ENCODE results near the gene EVA1A.

The EVA1A gene, protein sequence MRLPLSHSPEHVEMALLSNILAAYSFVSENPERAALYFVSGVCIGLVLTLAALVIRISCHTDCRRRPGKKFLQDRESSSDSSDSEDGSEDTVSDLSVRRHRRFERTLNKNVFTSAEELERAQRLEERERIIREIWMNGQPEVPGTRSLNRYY

GRCh38 chr2:75560768-75561565 lies at the start of gene EVA1A:
Gene EVA1A, minus strand, starts transcription at chr2:75560939. Its CDS starts 42,799 bp downstream, at chr2:75518140.
- peak; percentile 63 for DNase-seq (ENCODE audit: low spot score)

- no peak for DNase-seq (ENCODE audit: low spot score)
Measured at GRCh38 chr2:75609937-75610508, 49.3 kb upstream of the EVA1A start.

DNA sequence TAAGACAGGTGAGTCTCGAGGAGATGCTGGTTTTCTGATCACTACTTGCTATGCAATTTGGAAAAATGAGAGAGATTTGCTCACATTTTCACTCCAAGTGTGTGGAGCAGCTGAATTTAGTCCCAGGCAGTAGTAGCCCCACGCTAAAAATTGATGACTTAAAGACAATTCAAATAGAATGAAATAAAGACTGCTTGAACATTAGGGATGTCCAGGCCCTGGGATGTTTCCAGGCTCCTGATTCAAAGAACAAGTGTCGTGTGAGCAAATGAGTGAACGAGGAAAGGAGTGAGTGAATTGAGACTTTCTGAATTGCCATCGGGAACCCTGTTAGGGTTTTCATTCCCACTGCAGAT lies 48.6 kb upstream of the EVA1A start:
- no peak for DNase-seq (ENCODE audit: low spot score)

GRCh38 chr2:75608684-75609333 lies 48.1 kb upstream of the EVA1A start:
- DNase-seq (ENCODE audit: low spot score), result peak; percentile 62

DNA sequence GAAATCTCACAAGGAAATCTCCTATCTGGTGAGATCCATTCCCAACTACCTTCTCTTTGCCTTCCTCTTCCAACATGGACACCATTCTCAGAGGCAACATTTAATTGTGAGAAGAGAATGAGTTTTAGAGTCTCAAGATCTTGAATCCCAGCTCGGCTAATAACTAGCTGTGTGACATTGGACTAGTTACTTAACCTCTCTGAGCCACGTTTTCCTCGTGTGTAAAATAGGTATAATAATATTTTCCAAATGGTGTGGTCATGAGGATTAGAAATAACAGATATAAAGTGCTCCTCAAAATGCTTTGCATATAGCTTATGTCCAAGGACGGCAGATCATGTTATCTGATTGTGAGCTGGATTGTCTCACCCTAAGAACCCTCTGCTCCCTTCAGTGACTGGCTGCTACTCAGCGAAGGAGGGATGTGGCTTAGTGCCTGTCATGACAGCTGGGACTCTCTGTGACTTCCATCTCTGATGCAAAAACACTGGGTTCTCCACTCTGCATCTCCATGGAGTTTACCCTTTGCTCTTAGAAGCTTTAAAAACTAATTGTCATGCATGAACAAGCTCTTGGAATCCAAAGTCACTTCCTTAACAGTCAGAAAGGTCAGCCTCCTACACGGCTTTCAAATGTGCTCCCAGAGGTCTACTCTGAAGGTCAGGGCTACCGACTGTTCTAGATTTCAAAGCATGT lies 47.4 kb upstream of the EVA1A start:
- peak; percentile 32 for DNase-seq (ENCODE audit: low spot score)

GRCh38 chr2:75607400-75607798 lies 46.7 kb upstream of the EVA1A start:
- DNase-seq (ENCODE audit: low spot score), result no peak

- no peak for DNase-seq (ENCODE audit: low spot score)
Measured at GRCh38 chr2:75606761-75607399, 46.1 kb upstream of the EVA1A start.

- DNase-seq (ENCODE audit: low spot score), result peak; percentile 51
Measured at GRCh38 chr2:75605770-75606529, 45.2 kb upstream of the EVA1A start.

- DNase-seq (ENCODE audit: low spot score), result no peak
Measured at GRCh38 chr2:75604484-75604883, 43.7 kb upstream of the EVA1A start.

- DNase-seq (ENCODE audit: low spot score), result no peak
Measured at GRCh38 chr2:75603477-75603876, 42.7 kb upstream of the EVA1A start.

- DNase-seq (ENCODE audit: low spot score), result no peak
Measured at GRCh38 chr2:75602724-75603342, 42.1 kb upstream of the EVA1A start.

DNA sequence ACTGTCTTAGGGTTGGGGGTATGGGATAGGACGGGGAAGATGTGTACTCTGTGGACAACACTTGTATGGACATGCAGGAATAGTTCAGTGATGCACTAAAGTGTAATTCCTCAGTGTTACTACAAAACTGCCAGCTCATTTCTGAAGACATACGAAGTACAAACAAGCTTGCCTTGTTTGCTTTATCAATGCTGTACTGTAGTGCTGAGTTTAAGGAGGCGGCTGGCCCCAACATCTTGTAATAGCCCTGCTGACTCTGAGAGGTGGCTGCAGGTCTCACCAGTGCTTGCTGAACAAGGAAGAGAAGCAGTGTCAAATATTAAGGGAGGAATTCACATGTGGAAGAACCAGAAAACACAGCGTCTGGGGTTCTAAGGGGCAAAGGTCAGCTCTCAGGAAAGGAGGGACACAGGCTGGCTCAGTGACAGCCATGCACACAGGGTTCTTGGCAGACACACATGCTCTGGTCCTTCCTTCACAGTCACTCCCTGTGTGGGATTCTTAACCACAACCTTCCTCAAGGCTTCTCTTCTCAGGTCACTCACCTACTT lies 39.8 kb upstream of the EVA1A start:
- no peak for DNase-seq (ENCODE audit: low spot score)

- DNase-seq (ENCODE audit: low spot score), result no peak
Measured at GRCh38 chr2:75598589-75599155, 37.9 kb upstream of the EVA1A start.

DNA sequence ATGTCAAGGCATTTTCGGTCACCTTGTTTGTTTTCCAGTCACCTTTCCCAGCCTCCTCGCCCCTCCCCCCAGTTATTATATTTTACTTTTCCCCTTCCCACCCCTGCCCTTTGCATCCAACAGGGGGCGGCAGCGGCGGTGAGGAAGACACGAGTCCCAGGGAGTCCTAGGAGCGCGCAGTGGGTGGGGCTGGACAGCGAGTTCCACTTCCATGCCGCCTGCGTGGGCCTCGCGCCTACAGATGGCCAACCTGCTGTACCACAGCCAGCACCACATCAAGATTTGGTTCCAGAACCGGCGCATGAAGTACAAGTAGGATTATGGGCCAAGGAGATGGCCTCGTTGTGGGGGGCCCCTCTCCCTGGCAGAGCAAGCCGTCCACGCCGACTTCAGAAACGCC lies 37.2 kb upstream of the EVA1A start:
- DNase-seq (ENCODE audit: low spot score), result no peak

DNA sequence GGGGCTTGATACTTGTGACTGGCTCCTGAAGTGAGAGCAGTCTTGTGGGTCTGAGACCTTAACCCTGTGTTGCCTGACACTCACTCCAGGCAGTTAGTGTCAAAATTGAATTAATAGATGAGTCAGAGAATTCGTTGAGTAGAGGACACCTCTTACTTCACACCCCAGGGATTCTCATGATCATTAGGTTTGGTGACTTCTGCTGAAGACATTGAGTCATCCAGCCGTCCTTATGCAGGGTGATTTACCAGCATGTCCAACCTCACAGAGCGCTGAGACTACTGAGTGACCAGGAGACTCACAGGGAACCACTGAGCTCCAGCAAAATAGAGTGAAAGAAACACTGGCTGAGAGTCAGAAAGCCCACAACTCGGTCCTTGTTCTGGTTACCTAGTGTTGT lies 36.0 kb upstream of the EVA1A start:
- no peak for DNase-seq (ENCODE audit: low spot score)

DNA sequence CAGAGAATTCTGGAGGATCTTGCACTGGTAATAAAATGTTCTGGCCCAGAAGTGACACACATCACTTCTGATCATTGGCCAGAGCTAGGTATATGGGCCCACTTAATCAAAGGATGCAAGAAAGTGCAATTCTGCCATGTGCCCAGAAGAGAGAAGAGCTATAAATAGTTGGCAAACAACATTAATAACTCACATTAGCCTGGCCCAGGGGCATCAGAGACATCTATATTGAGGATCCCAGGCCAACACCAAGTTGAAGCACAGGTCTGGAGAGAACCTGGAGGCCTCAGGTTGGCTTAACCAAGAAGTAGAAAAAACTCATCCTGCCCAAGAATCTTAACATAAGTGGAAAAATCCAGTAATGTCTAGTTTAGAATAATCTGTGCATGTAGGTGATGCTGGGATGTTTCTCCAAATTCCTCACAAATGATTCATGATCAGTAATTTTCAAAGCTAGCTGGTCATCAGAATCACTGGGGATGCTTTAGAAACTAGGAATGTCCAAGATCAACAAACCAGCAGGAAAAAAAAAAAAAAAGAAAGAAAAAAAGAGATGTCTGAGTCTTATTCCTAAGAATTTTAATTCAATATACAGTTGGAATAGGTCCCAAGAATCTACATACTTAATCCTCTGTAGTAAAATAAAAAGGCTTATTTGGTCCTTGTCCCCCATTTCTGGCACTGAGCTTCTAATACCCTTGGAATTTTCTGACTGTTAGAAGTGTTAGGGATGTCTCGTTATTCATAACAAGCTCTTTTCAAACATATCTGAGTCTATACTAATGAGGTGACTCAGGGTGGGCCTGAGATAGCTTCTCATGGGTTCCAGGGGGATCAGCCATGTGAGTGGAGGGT lies 35.0 kb upstream of the EVA1A start:
- no peak for DNase-seq (ENCODE audit: low spot score)

DNA sequence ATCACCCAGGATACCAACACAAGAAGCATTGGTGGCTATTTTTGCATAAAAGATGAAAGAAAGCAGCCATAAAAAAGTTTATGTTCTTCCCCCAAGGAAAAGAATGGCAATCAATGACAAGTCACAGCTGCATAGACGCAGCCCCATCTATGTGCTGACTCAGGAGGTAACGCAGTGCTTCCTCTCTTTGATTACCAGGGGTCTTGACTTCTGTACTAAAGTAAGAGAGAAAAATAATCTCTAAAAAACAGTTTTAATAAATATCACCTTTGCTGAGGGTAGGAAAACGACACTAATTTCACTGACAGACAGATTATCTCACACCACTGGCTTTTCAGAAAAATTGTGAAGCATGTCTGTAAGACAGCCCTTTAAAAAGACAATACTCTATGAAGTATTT lies 33.9 kb upstream of the EVA1A start:
- DNase-seq (ENCODE audit: low spot score), result no peak

GRCh38 chr2:75592888-75593287 lies 32.1 kb upstream of the EVA1A start:
- no peak for DNase-seq (ENCODE audit: low spot score)

GRCh38 chr2:75592030-75592429 lies 31.3 kb upstream of the EVA1A start:
- DNase-seq (ENCODE audit: low spot score), result no peak
